Measurements from ENCODE around the gene BPHL. TPM values are rescaled to one million over a fixed set of nuclear protein-coding genes. Genes with fewer than 3 reads are reported as not detected.

The BPHL gene
- polyA plus RNA-seq, 2 of the 4 experiments (the other 2 are of a cell fraction), result 16.5 to 25.5 TPM

GRCh38 chr6:3125815-3126214 is 7.3 kb downstream of the BPHL start:
- FAIRE-seq, result no peak
- DNase-seq (ENCODE audit: low read depth in 1 of 2, low spot score in 1 of 2), result no peak
- Histone ChIP-seq H3K4me2 (no peak overlapping the region), H3K9me3 (no peaks in the 10 kb centered on the region), H3K4me3 (no peak overlapping the region), H3K4me1 (no peaks in the 10 kb centered on the region), H3K27ac (no peak overlapping the region)
- ChIA-PET CTCF (interaction anchor here (0.6 to 3.2 kb wide), 20 partner anchors 10 to 1563 kb away, joined by 3 to 14 read pairs (median 3); partner anchors contain the start of gene PSMG4), POLR2A (no interaction called here)
- 21% methylated on average over 2 of the region's 2 CpGs for whole genome bisulfite sequencing (ENCODE audit: missing lambda C conversion rate)
- ATAC-seq, result no peak; a peak in 1 of 6 replicates
- TF ChIP-seq TP53 (CRISPR knock-in tag; IDR thresholded peaks at IDR 0.05), result no peak
- TF ChIP-seq KDM1A (IDR thresholded peaks at IDR 0.05; ENCODE audit: low read depth), result no peak
- no peak for TF ChIP-seq CTCF (IDR thresholded peaks at IDR 0.05)
- no peak for TF ChIP-seq SMC3 (IDR thresholded peaks at IDR 0.05)
- no peak for TF ChIP-seq FOSB (CRISPR knock-in tag; IDR thresholded peaks at IDR 0.05)
- TF ChIP-seq EHF (CRISPR knock-in tag; IDR thresholded peaks at IDR 0.05), result no peak
- TF ChIP-seq PHF8 (IDR thresholded peaks at IDR 0.05; ENCODE audit: borderline replicate concordance, low read depth), result no peak
- no peak for TF ChIP-seq BCL3 (IDR thresholded peaks at IDR 0.05)
- no peak for TF ChIP-seq HES2 (IDR thresholded peaks at IDR 0.05)
- TF ChIP-seq HOXB5 (CRISPR knock-in tag; IDR thresholded peaks at IDR 0.05), result no peak
- TF ChIP-seq FOSL2 (IDR thresholded peaks at IDR 0.05), result no peak
- TF ChIP-seq FOSL2 (CRISPR knock-in tag; IDR thresholded peaks at IDR 0.05), result no peak
- TF ChIP-seq NFE2L2 (conservative IDR thresholded peaks at IDR 0.05; ENCODE audit: low read length), result no peak
- TF ChIP-seq ZC3H11A (IDR thresholded peaks at IDR 0.05), result no peak
- no peak for TF ChIP-seq MAZ (IDR thresholded peaks at IDR 0.05; ENCODE audit: borderline replicate concordance, low read depth, low read length)

- POLR2A ChIA-PET, result interaction anchor here (0.7 kb wide), 1 partner anchor 134 kb away, joined by 3 read pairs; no protein-coding TSS in a partner anchor
- no peak for ATAC-seq
- Histone ChIP-seq H3K4me2 (no peak overlapping the region), H3K9me3 (no peaks in the 10 kb centered on the region), H3K4me1 (no peaks in the 10 kb centered on the region), H3K27ac (no peak overlapping the region), H3K4me3 (no peak overlapping the region)
- TF ChIP-seq CBX8 (IDR thresholded peaks at IDR 0.05) (no peak), HOXB5 (CRISPR knock-in tag; IDR thresholded peaks at IDR 0.05) (no peak), KDM5A (IDR thresholded peaks at IDR 0.05) (no peak), ZFP36 (IDR thresholded peaks at IDR 0.05; ENCODE audit: borderline replicate concordance, partially characterized antibody) (no peak), MAX (IDR thresholded peaks at IDR 0.05) (no peak), ZC3H11A (IDR thresholded peaks at IDR 0.05) (no peak), FOXS1 (CRISPR knock-in tag; IDR thresholded peaks at IDR 0.05) (no peak), E2F6 (IDR thresholded peaks at IDR 0.05; ENCODE audit: borderline replicate concordance, low read depth) (no peak), RARB (CRISPR knock-in tag; IDR thresholded peaks at IDR 0.05) (no peak)
- DNase-seq (ENCODE audit: low read depth in 1 of 2, low spot score in 1 of 2), result no peak
- WGBS (ENCODE audit: missing lambda C conversion rate), result 92% methylated on average over 15 of the region's 15 CpGs
- FAIRE-seq, result no peak
- CTCF ChIA-PET, result interaction anchor here (4.9 kb wide), 1 partner anchor 121 kb away, joined by 54 read pairs; no protein-coding TSS in a partner anchor
These were observed 10.0 kb downstream of the BPHL start for GRCh38 chr6:3128356-3129108.

Measured in A549 (cell line).